Karpas-422 (cell line): ENCODE measurements around the gene NR2E3. TPM values are rescaled to one million over a fixed set of nuclear protein-coding genes. Genes with fewer than 3 reads are reported as not detected.

Source experiments
- DNase-seq: peaks from one replicate; pipeline ENCODE4 v3.0.0-alpha.2; 2015
- H2AFZ ChIP-seq: fragments of 200-600 bp; sonication (generic); 2 replicates; pipeline ENCODE4 v1.6.1; 2014; ENCODE audit warnings: antibody characterized with exemption, low read length, mixed read lengths
- H3K27ac ChIP-seq: fragments of 200-600 bp; sonication (generic); 2 replicates; pipeline ENCODE4 v1.5.1; 2014; ENCODE audit warnings: mild to moderate bottlenecking, low read length, moderate library complexity
- H3K27me3 ChIP-seq: fragments of 200-600 bp; sonication (generic); 2 replicates; pipeline ENCODE4 v1.6.1; 2014; ENCODE audit warnings: low read length, mixed read lengths
- H3K36me3 ChIP-seq: fragments of 200-600 bp; sonication (generic); 2 replicates; pipeline ENCODE4 v1.6.1; 2014; ENCODE audit warnings: low read length, mixed read lengths; ENCODE audit not compliant: insufficient read depth
- H3K4me1 ChIP-seq: fragments of 200-600 bp; sonication (generic); 2 replicates; pipeline ENCODE4 v1.6.1; 2014; ENCODE audit warnings: mild to moderate bottlenecking, low read length, mixed read lengths
- H3K4me2 ChIP-seq: fragments of 200-600 bp; sonication (generic); 2 replicates; pipeline ENCODE4 v1.6.1; 2014; ENCODE audit warnings: low read length, low read depth, mild to moderate bottlenecking; ENCODE audit not compliant: poor library complexity, severe bottlenecking
- H3K4me3 ChIP-seq: fragments of 200-600 bp; sonication (generic); 2 replicates; pipeline ENCODE4 v1.5.1; 2014; ENCODE audit warnings: mild to moderate bottlenecking, antibody characterized with exemption, low read length, mixed read lengths
- H3K79me2 ChIP-seq: fragments of 200-600 bp; sonication (generic); 2 replicates; pipeline ENCODE4 v1.6.1; 2014; ENCODE audit warnings: mild to moderate bottlenecking, low read length, mixed read lengths
- H3K9ac ChIP-seq: fragments of 200-600 bp; sonication (generic); 2 replicates; pipeline ENCODE4 v1.6.0; 2014; ENCODE audit warnings: low read length
- H3K9me2 ChIP-seq: fragments of 200-600 bp; sonication (generic), shearing (Covaris generic); replicated peaks from 2 replicates; pipeline ENCODE4 v1.6.0; 2014; ENCODE audit warnings: mild to moderate bottlenecking, low read length, moderate library complexity; ENCODE audit not compliant: insufficient read depth
- H3K9me3 ChIP-seq: fragments of 300-700, 200-600 bp; sonication (generic); 2 replicates; pipeline ENCODE4 v1.6.1; 2014; ENCODE audit warnings: low read length, mixed read lengths
- H4K20me1 ChIP-seq: fragments of 200-600 bp; sonication (generic); 2 replicates; pipeline ENCODE4 v1.6.1; 2014; ENCODE audit warnings: mild to moderate bottlenecking, antibody characterized with exemption, low read length, low read depth; ENCODE audit not compliant: insufficient read depth
- total RNA-seq: library from RNA; depleted of rRNA; stranded (reverse); fragments of >200 nt; shearing (Covaris generic); gene quantifications from 2 replicates; pipeline ENCODE4 v1.2.3, GENCODE V29; 2014; ENCODE audit warnings: low replicate concordance; rRNA removed

The NR2E3 gene
- not detected in 2 replicates for total RNA-seq

DNA sequence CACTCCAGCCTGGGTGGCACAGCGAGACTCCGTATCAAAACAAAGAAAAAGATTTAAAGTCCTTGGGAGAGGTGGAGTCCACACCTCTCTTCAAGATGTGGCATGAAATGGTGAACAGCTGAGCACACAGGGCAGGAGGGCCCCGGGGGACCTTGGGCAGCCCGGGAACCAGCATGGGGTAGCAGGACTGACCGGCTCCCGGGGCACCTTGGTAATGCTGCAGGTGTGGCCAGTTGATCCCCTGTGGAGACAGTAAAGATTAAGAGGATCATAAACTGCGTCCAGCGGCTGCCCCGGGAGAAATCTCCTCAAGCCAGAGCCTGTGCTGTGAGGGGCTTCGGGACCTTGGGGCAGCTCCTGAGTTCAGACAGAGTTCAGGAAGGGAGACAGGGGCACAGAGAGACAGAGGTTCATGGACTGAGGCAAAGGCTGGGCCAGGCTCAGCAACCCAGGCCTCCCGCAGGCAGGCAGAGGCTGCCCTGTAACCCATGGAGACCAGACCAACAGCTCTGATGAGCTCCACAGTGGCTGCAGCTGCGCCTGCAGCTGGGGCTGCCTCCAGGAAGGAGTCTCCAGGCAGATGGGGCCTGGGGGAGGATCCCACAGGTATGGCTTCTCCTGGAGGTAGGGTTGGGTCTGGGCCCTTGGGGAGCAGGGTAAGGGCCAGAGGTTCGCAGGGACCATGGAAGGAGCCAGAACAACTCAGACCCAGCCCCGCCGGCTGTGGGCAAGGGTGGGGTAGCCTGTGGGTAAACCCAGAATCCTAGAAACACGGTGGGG is at the start of gene NR2E3:
TSS of gene NR2E3 (plus strand) at position 299 of the 780 bp plus-strand sequence. CDS start at position 489, 190 bp downstream.
- no peaks in the 10 kb centered on the region for H3K36me3 ChIP-seq
- no peaks in the 10 kb centered on the region for H3K79me2 ChIP-seq

DNA sequence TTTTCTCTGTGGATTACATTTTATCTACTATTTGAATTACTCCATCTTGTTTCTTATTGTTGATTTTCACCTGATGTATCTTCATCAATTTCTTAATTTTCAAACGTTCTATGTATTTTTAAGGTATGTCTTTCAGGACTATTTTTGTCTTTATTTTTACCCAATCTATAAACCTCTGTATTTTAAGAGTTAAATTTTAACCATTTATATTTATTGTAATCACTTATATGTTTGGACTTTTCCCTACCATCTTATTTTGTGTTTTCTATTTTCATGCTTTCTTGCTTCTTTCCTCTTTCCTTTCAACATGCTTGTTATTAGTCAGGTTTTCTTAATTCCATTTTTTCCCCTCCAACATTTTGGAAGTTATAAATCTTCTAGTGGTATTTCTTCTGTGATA is 49.5 kb upstream of the NR2E3 start:
- no peaks in the 10 kb centered on the region for H3K27me3 ChIP-seq
- no peak for DNase-seq
- H3K9me3 ChIP-seq: no peaks in the 10 kb centered on the region
- no peaks in the 10 kb centered on the region for H4K20me1 ChIP-seq
- no peaks in the 10 kb centered on the region for H3K9me2 ChIP-seq
- H3K36me3 ChIP-seq: no peaks in the 10 kb centered on the region
- H3K27ac ChIP-seq: no peak overlapping the region
- H3K79me2 ChIP-seq: no peaks in the 10 kb centered on the region
- no peaks in the 10 kb centered on the region for H3K4me1 ChIP-seq
- H3K4me2 ChIP-seq: no peak overlapping the region
- no peak overlapping the region for H3K4me3 ChIP-seq
- H3K9ac ChIP-seq: no peak overlapping the region
- H2AFZ ChIP-seq: no peak overlapping the region

More for the DNA sequence above, at the start of gene NR2E3:
- Histone ChIP-seq H3K4me1 (peaks cover 29% of the 10 kb centered on the region), H2AFZ (no peak within 1 kb of the TSS), H3K9me2 (no peaks in the 10 kb centered on the region), H3K27me3 (no peaks in the 10 kb centered on the region), H3K27ac (no peak within 1 kb of the TSS), H3K4me3 (no peak within 1 kb of the TSS), H3K9ac (no peak within 1 kb of the TSS), H4K20me1 (no peaks in the 10 kb centered on the region), H3K4me2 (no peak within 1 kb of the TSS), H3K9me3 (no peaks in the 10 kb centered on the region)
- DNase-seq: no peak

GRCh38 chr15:71761649-71762048 is 48.7 kb upstream of the NR2E3 start:
- H2AFZ ChIP-seq: no peak overlapping the region
- H3K4me2 ChIP-seq: no peak overlapping the region
- H3K79me2 ChIP-seq: no peaks in the 10 kb centered on the region
- H3K4me1 ChIP-seq: no peaks in the 10 kb centered on the region
- no peak overlapping the region for H3K27ac ChIP-seq
- H4K20me1 ChIP-seq: no peaks in the 10 kb centered on the region
- DNase-seq: no peak
- no peaks in the 10 kb centered on the region for H3K9me2 ChIP-seq
- H3K36me3 ChIP-seq: no peaks in the 10 kb centered on the region
- no peaks in the 10 kb centered on the region for H3K27me3 ChIP-seq
- no peak overlapping the region for H3K9ac ChIP-seq
- no peak overlapping the region for H3K4me3 ChIP-seq
- H3K9me3 ChIP-seq: no peaks in the 10 kb centered on the region

GRCh38 chr15:71768184-71768583 is 42.2 kb upstream of the NR2E3 start:
- H3K36me3 ChIP-seq: no peaks in the 10 kb centered on the region
- no peaks in the 10 kb centered on the region for H3K4me1 ChIP-seq
- DNase-seq: no peak
- H4K20me1 ChIP-seq: no peaks in the 10 kb centered on the region
- H3K9me3 ChIP-seq: no peaks in the 10 kb centered on the region
- no peak overlapping the region for H2AFZ ChIP-seq
- H3K79me2 ChIP-seq: no peaks in the 10 kb centered on the region
- no peaks in the 10 kb centered on the region for H3K27me3 ChIP-seq
- H3K27ac ChIP-seq: no peak overlapping the region
- no peak overlapping the region for H3K4me3 ChIP-seq
- no peak overlapping the region for H3K4me2 ChIP-seq
- no peaks in the 10 kb centered on the region for H3K9me2 ChIP-seq
- no peak overlapping the region for H3K9ac ChIP-seq

GRCh38 chr15:71773206-71773859 is 37.0 kb upstream of the NR2E3 start:
- Histone ChIP-seq H3K79me2 (no peaks in the 10 kb centered on the region), H4K20me1 (no peaks in the 10 kb centered on the region), H3K4me2 (no peak overlapping the region), H3K4me3 (no peak overlapping the region), H3K9ac (no peak overlapping the region), H3K36me3 (no peaks in the 10 kb centered on the region), H3K9me2 (no peaks in the 10 kb centered on the region), H3K27me3 (no peaks in the 10 kb centered on the region), H3K9me3 (no peaks in the 10 kb centered on the region), H3K4me1 (no peaks in the 10 kb centered on the region), H2AFZ (no peak overlapping the region), H3K27ac (no peak overlapping the region)
- no peak for DNase-seq

GRCh38 chr15:71775856-71776255 is 34.5 kb upstream of the NR2E3 start:
- Histone ChIP-seq H3K27ac (no peak overlapping the region), H3K9ac (no peak overlapping the region), H3K9me3 (no peaks in the 10 kb centered on the region), H3K36me3 (no peaks in the 10 kb centered on the region), H3K27me3 (no peaks in the 10 kb centered on the region), H3K4me1 (peaks cover 8% of the 10 kb centered on the region), H3K9me2 (no peaks in the 10 kb centered on the region), H3K4me3 (no peak overlapping the region), H3K4me2 (no peak overlapping the region), H4K20me1 (no peaks in the 10 kb centered on the region), H2AFZ (no peak overlapping the region), H3K79me2 (no peaks in the 10 kb centered on the region)
- no peak for DNase-seq

- Histone ChIP-seq H3K9me3 (no peaks in the 10 kb centered on the region), H3K9ac (no peak overlapping the region), H3K4me3 (no peak overlapping the region), H2AFZ (no peak overlapping the region), H3K79me2 (no peaks in the 10 kb centered on the region), H3K27me3 (no peaks in the 10 kb centered on the region), H3K9me2 (no peaks in the 10 kb centered on the region), H4K20me1 (no peaks in the 10 kb centered on the region), H3K36me3 (no peaks in the 10 kb centered on the region), H3K27ac (no peak overlapping the region), H3K4me2 (no peak overlapping the region), H3K4me1 (peaks cover 12% of the 10 kb centered on the region)
- DNase-seq: no peak
Observed at GRCh38 chr15:71776304-71776703, 34.0 kb upstream of the NR2E3 start.

- Histone ChIP-seq H3K36me3 (no peaks in the 10 kb centered on the region), H3K27me3 (no peaks in the 10 kb centered on the region), H3K4me1 (peaks cover 15% of the 10 kb centered on the region), H3K9me3 (no peaks in the 10 kb centered on the region), H3K4me3 (no peak overlapping the region), H4K20me1 (no peaks in the 10 kb centered on the region), H3K4me2 (no peak overlapping the region), H3K9me2 (no peaks in the 10 kb centered on the region), H2AFZ (no peak overlapping the region), H3K79me2 (no peaks in the 10 kb centered on the region), H3K27ac (no peak overlapping the region), H3K9ac (no peak overlapping the region)
- no peak for DNase-seq
Observed at GRCh38 chr15:71777216-71777943, 33.0 kb upstream of the NR2E3 start.
